OCI-LY7 (cell line): ENCODE data around the gene MRPS26.

Source experiments
- EZH2phosphoT487 ChIP-seq: fragments of 200-600 bp; sonication (generic); IDR thresholded peaks from 2 replicates; pipeline ENCODE4 v1.6.1; 2018; ENCODE audit warnings: low read depth, borderline replicate concordance, mild to moderate bottlenecking, mixed run types, antibody characterized with exemption, low read length, moderate library complexity, mixed read lengths
- TF ChIP-seq, protein P1 (sequence below): fragments of 200-600 bp; sonication (generic); conservative IDR thresholded peaks from 2 replicates; pipeline ENCODE4 v1.5.1; 2014; ENCODE audit warnings: mild to moderate bottlenecking, antibody characterized with exemption, low read length, moderate library complexity, mixed read lengths

DNA sequence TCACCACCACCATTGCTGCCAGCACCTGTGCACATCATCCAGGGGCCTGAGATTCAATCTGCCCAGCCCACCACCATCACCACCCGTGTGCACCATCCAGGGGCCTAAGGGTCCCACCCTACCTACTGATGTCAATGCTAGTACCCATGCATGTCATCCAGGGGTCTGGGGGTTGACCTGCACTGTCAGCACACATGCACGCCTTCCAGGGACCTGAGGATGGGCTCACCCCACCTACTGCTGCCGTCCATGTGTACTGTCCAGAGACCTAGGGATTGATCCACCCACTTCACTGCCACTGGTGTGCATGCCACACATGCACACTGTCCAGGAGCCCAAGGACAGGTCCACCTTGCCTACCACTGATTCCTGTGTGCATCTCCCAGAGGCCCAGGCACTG lies 13.6 kb downstream of the MRPS26 start:
- TF ChIP-seq, protein P1, sequence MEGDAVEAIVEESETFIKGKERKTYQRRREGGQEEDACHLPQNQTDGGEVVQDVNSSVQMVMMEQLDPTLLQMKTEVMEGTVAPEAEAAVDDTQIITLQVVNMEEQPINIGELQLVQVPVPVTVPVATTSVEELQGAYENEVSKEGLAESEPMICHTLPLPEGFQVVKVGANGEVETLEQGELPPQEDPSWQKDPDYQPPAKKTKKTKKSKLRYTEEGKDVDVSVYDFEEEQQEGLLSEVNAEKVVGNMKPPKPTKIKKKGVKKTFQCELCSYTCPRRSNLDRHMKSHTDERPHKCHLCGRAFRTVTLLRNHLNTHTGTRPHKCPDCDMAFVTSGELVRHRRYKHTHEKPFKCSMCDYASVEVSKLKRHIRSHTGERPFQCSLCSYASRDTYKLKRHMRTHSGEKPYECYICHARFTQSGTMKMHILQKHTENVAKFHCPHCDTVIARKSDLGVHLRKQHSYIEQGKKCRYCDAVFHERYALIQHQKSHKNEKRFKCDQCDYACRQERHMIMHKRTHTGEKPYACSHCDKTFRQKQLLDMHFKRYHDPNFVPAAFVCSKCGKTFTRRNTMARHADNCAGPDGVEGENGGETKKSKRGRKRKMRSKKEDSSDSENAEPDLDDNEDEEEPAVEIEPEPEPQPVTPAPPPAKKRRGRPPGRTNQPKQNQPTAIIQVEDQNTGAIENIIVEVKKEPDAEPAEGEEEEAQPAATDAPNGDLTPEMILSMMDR, result no peak
- no peak for TF ChIP-seq EZH2phosphoT487
